HFF-Myc (cell line): ENCODE measurements around the gene TRAF3.

Experiments
- DNase-seq: peaks from one replicate; pipeline ENCODE4 v3.0.0-alpha.2; 2011; ENCODE audit warnings: low read depth; ENCODE audit errors: extremely low read depth
- H3K4me3 ChIP-seq: replicated peaks from 2 replicates; pipeline ENCODE4 v1.5.1; 2011; ENCODE audit warnings: low read depth, mild to moderate bottlenecking, control low read depth, low read length
- CTCF ChIP-seq: IDR thresholded peaks from 2 replicates; pipeline ENCODE4 v1.5.1; 2012; ENCODE audit warnings: mild to moderate bottlenecking, low read depth, low read length, control low read depth; ENCODE audit errors: missing control alignments

The TRAF3 gene

GRCh38 chr14:102739190-102739469 is 38.1 kb upstream of the TRAF3 start:
- no peak for DNase-seq
- no peak overlapping the region for H3K4me3 ChIP-seq
- TF ChIP-seq CTCF = no peak

GRCh38 chr14:102746634-102747438 is 30.4 kb upstream of the TRAF3 start:
- no peak for DNase-seq
- H3K4me3 ChIP-seq = no peak overlapping the region
- TF ChIP-seq CTCF = no peak

- no peak overlapping the region for H3K4me3 ChIP-seq
- no peak for DNase-seq
- TF ChIP-seq CTCF = no peak
These were observed 28.4 kb upstream of the TRAF3 start for GRCh38 chr14:102748806-102749205.

- DNase-seq = no peak
- no peak for TF ChIP-seq CTCF
- no peak overlapping the region for H3K4me3 ChIP-seq
These were observed 27.6 kb upstream of the TRAF3 start for GRCh38 chr14:102749393-102750305.

GRCh38 chr14:102750376-102750775 is 26.9 kb upstream of the TRAF3 start:
- no peak overlapping the region for H3K4me3 ChIP-seq
- DNase-seq = no peak
- TF ChIP-seq CTCF = no peak

GRCh38 chr14:102751088-102751487 is 26.2 kb upstream of the TRAF3 start:
- no peak for TF ChIP-seq CTCF
- no peak overlapping the region for H3K4me3 ChIP-seq
- no peak for DNase-seq
